IMR-90 (cell line): Measurements from ENCODE around the gene KDM6A. TPM values are rescaled to one million over a fixed set of nuclear protein-coding genes. Genes with fewer than 3 reads are reported as not detected.

ENCODE experiments used
- ATAC-seq: fragments of 200-7000 bp; cut with Tn5 transposase; 2 replicates; pipeline ENCODE4 v1.9.1; 2020; ENCODE audit warnings: low read depth, mild to moderate bottlenecking, moderate library complexity
- BruUV-seq: library from RNA; stranded (reverse); fragments of 400-500 nt; replicated peaks from 2 replicates; lab custom pipeline; 2021; lab: Mats Ljungman, UMichigan
- CTCF ChIA-PET: fragments of 300-600 bp; formaldehyde crosslinking; extraction: SDS; loops from one replicate; lab custom pipeline; 2021; ENCODE audit warnings: antibody characterized with exemption; lab: Yijun Ruan, JAX
- POLR2A ChIA-PET: fragments of 300-600 bp; sonication (Branson Sonifier 250); formaldehyde crosslinking; loops from one replicate; lab custom pipeline; 2022; ENCODE audit warnings: antibody characterized with exemption; ENCODE audit not compliant: unreplicated experiment; lab: Charles Lee
- DNase-seq: peaks from one replicate; pipeline ENCODE4 v3.0.0; 2013
- H2AFZ ChIP-seq: replicated peaks from 2 replicates; pipeline ENCODE3; 2013; ENCODE audit warnings: low read length, mild to moderate bottlenecking; ENCODE audit not compliant: poor library complexity
- H2AK5ac ChIP-seq: 2 replicates; pipeline ENCODE4 v1.6.1; 2013; ENCODE audit warnings: low read depth, low read length, inconsistent platforms
- H2AK9ac ChIP-seq: replicated peaks from 2 replicates; pipeline ENCODE3; 2013; ENCODE audit warnings: mild to moderate bottlenecking, low read depth, low read length, moderate library complexity; ENCODE audit not compliant: poor library complexity
- H2BK120ac ChIP-seq: 2 replicates; pipeline ENCODE4 v1.6.1; 2013; ENCODE audit warnings: low read depth, low read length, inconsistent platforms
- H2BK15ac ChIP-seq: 3 replicates; pipeline ENCODE4 v1.6.1; 2013; ENCODE audit warnings: low read depth, low read length, inconsistent platforms
- H2BK20ac ChIP-seq: 2 replicates; pipeline ENCODE4 v1.6.1; 2013; ENCODE audit warnings: low read depth, mild to moderate bottlenecking, inconsistent platforms, low read length, moderate library complexity
- H2BK5ac ChIP-seq: 2 replicates; pipeline ENCODE4 v1.6.1; 2013; ENCODE audit warnings: mild to moderate bottlenecking, low read depth, low read length, inconsistent platforms; ENCODE audit not compliant: poor library complexity, severe bottlenecking
- H3K14ac ChIP-seq: replicated peaks from 2 replicates; pipeline ENCODE4 v1.6.1; 2013; ENCODE audit warnings: low read depth, low read length, inconsistent platforms
- H3K18ac ChIP-seq: 2 replicates; pipeline ENCODE4 v1.6.1; 2013; ENCODE audit warnings: low read depth, low read length, control low read depth
- H3K23ac ChIP-seq: 2 replicates; pipeline ENCODE4 v1.6.1; 2013; ENCODE audit warnings: low read depth, low read length, inconsistent platforms
- H3K27ac ChIP-seq: 2 replicates; pipeline ENCODE4 v1.5.1; 2013; ENCODE audit warnings: mild to moderate bottlenecking, control low read depth, low read length; ENCODE audit not compliant: insufficient read depth
- H3K27me3 ChIP-seq: 2 replicates; pipeline ENCODE4 v1.6.1; 2013; ENCODE audit warnings: low read length; ENCODE audit not compliant: control insufficient read depth, insufficient read depth
- H3K36me3 ChIP-seq: 2 replicates; pipeline ENCODE4 v1.6.1; 2013; ENCODE audit warnings: low read length, mixed read lengths; ENCODE audit not compliant: control insufficient read depth, insufficient read depth
- H3K4ac ChIP-seq: 2 replicates; pipeline ENCODE4 v1.6.1; 2013; ENCODE audit warnings: low read depth, low read length, inconsistent platforms
- H3K4me1 ChIP-seq: 2 replicates; pipeline ENCODE4 v1.6.1; 2013; ENCODE audit warnings: low read length, mixed read lengths; ENCODE audit not compliant: control insufficient read depth, insufficient read depth
- H3K4me2 ChIP-seq: 2 replicates; pipeline ENCODE4 v1.6.1; 2013; ENCODE audit warnings: low read depth, mild to moderate bottlenecking, control low read depth, low read length, moderate library complexity
- H3K4me3 ChIP-seq: 2 replicates; pipeline ENCODE4 v1.5.1; 2013; ENCODE audit warnings: low read depth, mild to moderate bottlenecking, control low read depth, low read length, moderate library complexity; ENCODE audit not compliant: insufficient read depth
- H3K56ac ChIP-seq: 2 replicates; pipeline ENCODE4 v1.6.1; 2013; ENCODE audit warnings: low read length, inconsistent platforms; ENCODE audit not compliant: insufficient read depth; ENCODE audit errors: extremely low read depth
- H3K79me1 ChIP-seq, 2 experiments: 2 replicates each; pipeline ENCODE4 v1.6.1; 2013; ENCODE audit warnings: low read length in 2 of 2, inconsistent platforms in 1 of 2, low read depth in 1 of 2
- H3K9ac ChIP-seq: 2 replicates; pipeline ENCODE4 v1.6.1; 2013; ENCODE audit warnings: low read depth, low read length, control low read depth
- H3K9me1 ChIP-seq: 2 replicates; pipeline ENCODE4 v1.6.1; 2013; ENCODE audit warnings: low read length, inconsistent platforms; ENCODE audit not compliant: insufficient read depth
- H3K9me3 ChIP-seq: 2 replicates; pipeline ENCODE4 v1.6.1; 2013; ENCODE audit warnings: low read length; ENCODE audit not compliant: control insufficient read depth, insufficient read depth
- H4K20me1 ChIP-seq: 2 replicates; pipeline ENCODE4 v1.6.1; 2013; ENCODE audit warnings: low read length, inconsistent platforms; ENCODE audit not compliant: insufficient read depth
- H4K5ac ChIP-seq: 2 replicates; pipeline ENCODE4 v1.6.1; 2013; ENCODE audit warnings: mild to moderate bottlenecking, low read depth, low read length, control low read depth
- H4K8ac ChIP-seq, 2 experiments: 2 replicates each; pipeline ENCODE4 v1.6.1; 2013; ENCODE audit warnings: low read depth in 2 of 2, low read length in 2 of 2, control low read depth in 1 of 2, inconsistent platforms in 1 of 2
- H4K91ac ChIP-seq: 2 replicates; pipeline ENCODE4 v1.6.1; 2013; ENCODE audit warnings: low read depth, low read length, inconsistent platforms; ENCODE audit not compliant: insufficient read depth
- CHD1 ChIP-seq: IDR thresholded peaks from 2 replicates; pipeline ENCODE4 v1.6.1; 2012; ENCODE audit warnings: low read depth, low read length, improper control_type of control experiment
- CTCF ChIP-seq: conservative IDR thresholded peaks from 2 replicates; pipeline ENCODE4 v1.5.1; 2012; ENCODE audit warnings: mild to moderate bottlenecking, low read depth, low read length, improper control_type of control experiment
- FOS ChIP-seq: fragments of 150-350 bp; IDR thresholded peaks from 2 replicates; pipeline ENCODE4 v1.6.1; 2016; ENCODE audit warnings: low read depth, low read length
- RAD21 ChIP-seq: IDR thresholded peaks from 2 replicates; pipeline ENCODE4 v1.6.1; 2012; ENCODE audit warnings: low read length, improper control_type of control experiment
- RFX5 ChIP-seq: IDR thresholded peaks from 2 replicates; pipeline ENCODE4 v1.8.0; 2012; ENCODE audit warnings: low read depth, mild to moderate bottlenecking, low read length, moderate library complexity
- SMC3 ChIP-seq: fragments of 150-350 bp; IDR thresholded peaks from 2 replicates; pipeline ENCODE4 v1.6.1; 2016; ENCODE audit warnings: low read depth, mild to moderate bottlenecking, antibody characterized with exemption, low read length, moderate library complexity
- USF2 ChIP-seq: fragments of 150-350 bp; IDR thresholded peaks from 2 replicates; pipeline ENCODE4 v1.6.1; 2017; ENCODE audit warnings: mild to moderate bottlenecking, antibody characterized with exemption, low read length, low read depth
- WGBS, 2 experiments: methylation state at CpG; one replicate each; pipeline versions ENCODE4 v1.1.5 to v1.1.7; 2013; ENCODE audit warnings: missing lambda C conversion rate in 2 of 2; ENCODE audit not compliant: insufficient read length in 1 of 2; ENCODE audit errors: extremely low coverage in 2 of 2; 5-methylcytosine and 5-hydroxymethylcytosine counted together
- dilution Hi-C: fragments of 300-500 bp; cut with HindIII; formaldehyde crosslinking; loops from one replicate; pipeline ENCODE4 v1.14.3; 2018; ENCODE audit warnings: low sequenced_read_pairs; ENCODE audit not compliant: unreplicated experiment
- in situ Hi-C: fragments of 300-500 bp; cut with MboI; formaldehyde crosslinking; loops from 3 replicates; pipeline ENCODE4 v1.14.3; 2019; ENCODE audit warnings: low sequenced_read_pairs, inconsistent platforms, mixed read lengths
- intact Hi-C: fragments of 100-400 bp; cut with micrococcal nuclease; formaldehyde crosslinking; loops from 2 replicates; pipeline ENCODE4 v1.10.0; 2022
- polyA plus RNA-seq, 3 experiments: library from polyadenylated mRNA; depleted of rRNA; stranded (reverse); fragments of >200 nt; gene quantifications; 2 replicates each; pipeline ENCODE4 v1.2.3, GENCODE V29; 2012; ENCODE audit warnings: low replicate concordance in 1 of 3
- total RNA-seq: library from RNA; depleted of rRNA; stranded (reverse); fragments of >200 nt; gene quantifications from 2 replicates; pipeline ENCODE4 v1.2.3, GENCODE V29; 2012

Gene KDM6A
- total and polyA plus RNA-seq, 2 of the 4 experiments (the other 2 are of a cell fraction) = 11.7 to 24.9 TPM

- H4K91ac ChIP-seq = no peak overlapping the region
- H2BK20ac ChIP-seq = no peak overlapping the region
- peaks cover 14% of the 10 kb centered on the region; the same call in 1 of the 2 replicates for H4K20me1 ChIP-seq
- no peak overlapping the region for H3K56ac ChIP-seq
- no peak overlapping the region for H3K18ac ChIP-seq
- no peak overlapping the region for H2BK15ac ChIP-seq
- DNase-seq (no peak), ATAC-seq (no peak)
- in situ Hi-C loops (no loop called here), dilution Hi-C loops (no loop called here), intact Hi-C loops (loop anchor here (5.0 kb wide), 1 partner anchor 94 kb away; no protein-coding TSS in a partner anchor)
- no peak overlapping the region for H3K27ac ChIP-seq
- H3K9me3 ChIP-seq = no peaks in the 10 kb centered on the region
- no peak overlapping the region for H3K23ac ChIP-seq
- no peak overlapping the region for H2BK5ac ChIP-seq
- H3K36me3 ChIP-seq = no peaks in the 10 kb centered on the region
- H2AK9ac ChIP-seq = no peak overlapping the region
- H2AFZ ChIP-seq = no peak overlapping the region
- no peaks in the 10 kb centered on the region for H3K27me3 ChIP-seq
- H3K9ac ChIP-seq = no peak overlapping the region
- BruUV-seq = no TSS peak
- POLR2A ChIA-PET = no interaction called here
- no peak for TF ChIP-seq RAD21
- no peak for TF ChIP-seq CHD1
- TF ChIP-seq SMC3 = no peak
- TF ChIP-seq CTCF = no peak
- no peak for TF ChIP-seq FOS
- no peak for TF ChIP-seq USF2
- no peak for TF ChIP-seq RFX5
- no peak overlapping the region for H3K14ac ChIP-seq
- H3K4me1 ChIP-seq = peaks cover 2% of the 10 kb centered on the region; the same call in 1 of the 2 replicates
- no peak overlapping the region for H3K4ac ChIP-seq
- no peak overlapping the region for H2BK120ac ChIP-seq
- H3K79me1 ChIP-seq = peaks cover 0 to 22% of the 10 kb centered on the region in 2 experiments; a peak in 2 of 4 replicates
- H2AK5ac ChIP-seq = no peak overlapping the region
- H4K5ac ChIP-seq = no peak overlapping the region
- no peak overlapping the region for H3K4me2 ChIP-seq
- H4K8ac ChIP-seq = no peak overlapping the region
- WGBS, 2 experiments = no CpG with 5 or more reads among the region's 1 CpG
- CTCF ChIA-PET = no interaction called here
- no peaks in the 10 kb centered on the region for H3K9me1 ChIP-seq
- H3K4me3 ChIP-seq = no peak overlapping the region
These were observed 138.6 kb downstream of the KDM6A start for GRCh38 chrX:45011597-45011996.
